Ascending aorta (tissue), 2 donors: ENCODE data around the gene CPN1. TPM values are rescaled to one million over a fixed set of nuclear protein-coding genes. Genes with fewer than 3 reads are reported as not detected.

ENCODE experiments used
- DNase-seq, 2 donors: peaks; one replicate each; pipeline ENCODE4 v3.0.0-alpha.2; 2019; ENCODE audit warnings: low spot score in 2 of 2
- H3K27ac ChIP-seq, 2 donors: fragments of 200-600 bp; sonication (generic); one replicate each; pipeline ENCODE4 v1.5.1; 2016 to 2017; ENCODE audit warnings: mild to moderate bottlenecking in 1 of 2
- H3K27me3 ChIP-seq: fragments of 200-600 bp; sonication (generic); one replicate; pipeline ENCODE4 v1.5.1; 2017
- H3K36me3 ChIP-seq, 2 donors: fragments of 200-600 bp; sonication (generic); one replicate each; pipeline ENCODE4 v1.5.1; 2016
- H3K4me1 ChIP-seq, 2 donors: fragments of 200-600 bp; sonication (generic); one replicate each; pipeline ENCODE4 v1.5.1; 2016 to 2017; ENCODE audit warnings: mild to moderate bottlenecking in 1 of 2
- H3K4me3 ChIP-seq, 2 donors: fragments of 200-600 bp; sonication (generic); one replicate each; pipeline ENCODE4 v1.5.1; 2016 to 2017; ENCODE audit warnings: mild to moderate bottlenecking in 1 of 2
- H3K9me3 ChIP-seq, 2 donors: fragments of 200-600 bp; sonication (generic); one replicate each; pipeline ENCODE4 v1.5.1; 2016
- CTCF ChIP-seq, 3 experiments: fragments of 200-600 bp in 2 of 3; fragments of 450-650 bp in 1 of 3; sonication (generic) in 2 of 3; IDR thresholded peaks; one replicate each; pipeline ENCODE4 v1.5.1; 2016 to 2019; ENCODE audit warnings: antibody characterized with exemption in 3 of 3, mild to moderate bottlenecking in 1 of 3, moderate library complexity in 1 of 3
- intact Hi-C: fragments of 100-400 bp; cut with DNase I; formaldehyde crosslinking; loops from one replicate; pipeline ENCODE4 v1.15.1; 2023
- total RNA-seq: library from RNA; depleted of rRNA; stranded (reverse); fragments of >200 nt; gene quantifications from one replicate; pipeline ENCODE4 v1.1.0, GENCODE V29; 2016

CPN1 gene
- total RNA-seq, 1 donor from 2014 or later = not detected

- intact Hi-C loops = loop anchor here (10.0 kb wide), 2 partner anchors 85 to 375 kb away; partner anchors contain the start of gene SLC25A28
- Histone ChIP-seq H3K4me3 (no peak overlapping the region), H3K9me3 (no peaks in the 10 kb centered on the region), H3K27ac (no peak overlapping the region), H3K4me1 (no peaks in the 10 kb centered on the region), H3K27me3 (no peaks in the 10 kb centered on the region), H3K36me3 (no peaks in the 10 kb centered on the region)
- no peak for DNase-seq
- no peak for TF ChIP-seq CTCF (IDR thresholded peaks at IDR 0.05)
Measured at GRCh38 chr10:100000109-100000644, 81.5 kb downstream of the CPN1 start.

DNA sequence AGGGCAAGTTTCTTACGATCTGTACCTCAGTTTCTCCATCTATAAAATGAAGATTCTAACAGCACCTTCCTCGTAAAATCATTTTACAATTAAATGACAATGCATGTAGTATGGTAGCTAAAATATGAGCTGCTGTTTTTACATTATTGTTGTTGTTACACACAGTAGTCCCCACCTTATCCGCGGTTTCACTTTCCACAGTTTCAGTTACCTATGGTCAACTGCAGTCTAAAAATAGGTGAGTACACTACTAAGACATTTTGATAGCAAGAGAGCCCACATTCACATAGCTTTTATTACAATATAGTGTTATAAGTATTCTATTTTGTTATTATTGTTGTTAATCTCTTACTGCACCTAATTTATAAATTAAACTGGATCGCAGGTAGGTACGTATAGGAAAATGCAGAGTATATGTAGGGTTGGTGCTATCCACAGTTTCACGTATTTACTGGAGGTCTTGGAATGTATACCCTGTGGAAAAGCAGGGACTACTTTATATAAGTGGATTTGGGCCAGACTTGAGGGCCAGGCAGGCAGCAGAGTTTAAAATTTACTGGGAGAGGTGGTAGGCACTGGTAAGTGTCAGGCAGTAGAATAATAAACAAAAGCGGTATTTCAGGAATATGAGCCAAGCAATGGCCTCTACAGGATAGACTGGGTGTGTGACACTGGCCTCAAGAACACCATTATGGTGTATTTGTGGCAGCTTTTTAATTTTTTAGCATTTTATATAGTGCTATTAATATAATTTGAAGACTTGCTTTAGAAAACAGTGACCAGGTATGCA, 82.2 kb downstream of the CPN1 start:
- DNase-seq = no peak
- no peaks in the 10 kb centered on the region for H3K9me3 ChIP-seq
- no peak for TF ChIP-seq CTCF (IDR thresholded peaks at IDR 0.05)
- intact Hi-C loops = loop anchor here (10.0 kb wide), 2 partner anchors 85 to 375 kb away; partner anchors contain the start of gene SLC25A28
- H3K36me3 ChIP-seq = no peaks in the 10 kb centered on the region
- no peaks in the 10 kb centered on the region for H3K27me3 ChIP-seq
- H3K4me3 ChIP-seq = no peak overlapping the region
- H3K27ac ChIP-seq = no peak overlapping the region
- H3K4me1 ChIP-seq = no peaks in the 10 kb centered on the region

GRCh38 chr10:99998889-99999288, 82.8 kb downstream of the CPN1 start:
- TF ChIP-seq CTCF (IDR thresholded peaks at IDR 0.05) = no peak
- Histone ChIP-seq H3K4me3 (no peak overlapping the region), H3K27ac (no peak overlapping the region), H3K36me3 (no peaks in the 10 kb centered on the region), H3K9me3 (no peaks in the 10 kb centered on the region), H3K27me3 (no peaks in the 10 kb centered on the region), H3K4me1 (no peaks in the 10 kb centered on the region)
- intact Hi-C loops = no loop called here
- no peak for DNase-seq

DNA sequence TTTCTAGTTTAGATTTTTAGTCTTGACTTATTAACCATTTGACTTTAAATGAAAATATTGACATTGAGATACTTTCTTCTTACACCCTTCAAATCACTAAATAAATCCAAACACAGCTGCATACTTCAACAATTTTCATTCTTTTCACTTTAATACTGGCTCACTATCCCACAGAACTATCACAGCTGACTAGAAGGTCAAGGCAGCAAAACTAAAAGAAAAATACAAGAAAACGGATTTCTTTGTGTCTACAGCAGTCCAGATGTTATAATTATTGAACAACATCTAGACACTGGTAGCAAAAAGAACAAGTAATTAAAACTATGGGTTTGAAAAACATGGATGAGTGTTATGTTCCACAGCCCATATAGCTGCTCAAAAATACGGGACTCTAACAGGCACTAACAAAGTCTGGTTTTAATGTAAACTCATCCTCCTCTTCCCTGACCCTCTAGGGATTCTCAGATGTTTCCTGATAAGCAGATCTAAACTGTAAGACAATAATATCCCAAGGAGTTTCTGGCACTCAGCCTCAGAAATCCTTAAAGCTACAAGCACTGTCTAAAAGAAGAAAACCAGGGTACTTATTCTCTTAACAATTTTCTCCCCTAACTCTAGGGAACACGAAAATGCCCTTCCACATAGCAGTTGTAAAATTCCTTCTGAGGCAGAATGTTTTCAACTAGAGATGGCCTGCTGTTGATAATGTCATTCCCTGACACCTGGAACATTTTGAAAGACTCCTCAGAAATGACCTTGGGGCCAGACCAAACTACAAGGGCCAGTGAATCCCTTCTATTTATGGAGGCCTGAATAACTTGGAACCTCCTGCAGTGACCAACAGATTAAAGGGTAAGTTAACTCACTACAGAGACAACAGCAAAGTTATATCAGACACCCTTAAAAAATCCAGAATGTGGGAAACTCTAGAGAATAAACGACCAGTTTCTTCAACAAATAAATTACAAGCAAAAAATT, 84.7 kb downstream of the CPN1 start:
- no peaks in the 10 kb centered on the region for H3K27me3 ChIP-seq
- no peak overlapping the region for H3K4me3 ChIP-seq
- no peak overlapping the region for H3K27ac ChIP-seq
- TF ChIP-seq CTCF (IDR thresholded peaks at IDR 0.05) = no peak
- intact Hi-C loops = no loop called here
- DNase-seq = no peak
- H3K4me1 ChIP-seq = no peaks in the 10 kb centered on the region
- no peaks in the 10 kb centered on the region for H3K36me3 ChIP-seq
- no peaks in the 10 kb centered on the region for H3K9me3 ChIP-seq

DNA sequence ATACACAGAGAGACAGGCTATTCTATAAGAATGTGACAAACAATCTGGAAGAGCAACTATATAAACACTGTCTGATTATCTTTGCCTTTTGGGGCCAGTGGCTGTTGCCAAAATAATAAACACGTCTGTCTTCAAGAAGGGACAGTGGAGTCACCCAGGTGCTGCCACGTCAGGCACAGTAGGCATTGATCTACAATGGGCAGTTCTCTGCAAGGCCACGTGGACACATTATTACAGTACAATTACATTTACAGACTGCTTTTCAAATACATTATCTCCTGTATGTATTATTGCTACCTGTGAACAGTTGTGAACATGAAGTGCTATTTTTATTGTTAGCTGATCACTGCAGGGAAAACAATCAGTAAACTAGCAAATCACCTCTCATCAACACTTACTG, 86.0 kb downstream of the CPN1 start:
- Histone ChIP-seq H3K27ac (no peak overlapping the region), H3K36me3 (no peaks in the 10 kb centered on the region), H3K4me3 (no peak overlapping the region), H3K9me3 (no peaks in the 10 kb centered on the region), H3K4me1 (no peaks in the 10 kb centered on the region), H3K27me3 (no peaks in the 10 kb centered on the region)
- DNase-seq = no peak
- TF ChIP-seq CTCF (IDR thresholded peaks at IDR 0.05) = no peak
- intact Hi-C loops = no loop called here
